GM12891 (cell line): Measurements from ENCODE around the gene CBFA2T2.

ENCODE experiments used
- DNase-seq: peaks from one replicate; pipeline ENCODE4 v3.0.0; 2011; ENCODE audit warnings: low spot score; ENCODE audit not compliant: insufficient read length
- FAIRE-seq: peaks from 2 replicates; lab custom pipeline; 2011; peaks lifted over from hg19 to GRCh38; lab: Jason Lieb, UNC
- PAX5 ChIP-seq: IDR thresholded peaks from 2 replicates; pipeline ENCODE4 v1.6.1; 2011; ENCODE audit warnings: low read length, moderate library complexity, mild to moderate bottlenecking; ENCODE audit not compliant: insufficient read depth, severe bottlenecking
- POLR2A ChIP-seq: IDR thresholded peaks from 2 replicates; pipeline ENCODE4 v1.6.1; 2011; ENCODE audit warnings: low read depth, low read length, control low read depth
- POLR2AphosphoS5 ChIP-seq: IDR thresholded peaks from 2 replicates; pipeline ENCODE4 v1.6.1; 2011; ENCODE audit warnings: low read depth, low read length, control low read depth
- POU2F2 ChIP-seq: IDR thresholded peaks from 2 replicates; pipeline ENCODE4 v1.6.1; 2011; ENCODE audit warnings: low read depth, mild to moderate bottlenecking, control low read depth, low read length, moderate library complexity
- SPI1 ChIP-seq: IDR thresholded peaks from 2 replicates; pipeline ENCODE4 v1.6.1; 2011; ENCODE audit warnings: low read depth, low read length, control low read depth
- TAF1 ChIP-seq: IDR thresholded peaks from 2 replicates; pipeline ENCODE4 v1.6.1; 2011; ENCODE audit warnings: low read depth, low read length, control low read depth

The CBFA2T2 gene

DNA sequence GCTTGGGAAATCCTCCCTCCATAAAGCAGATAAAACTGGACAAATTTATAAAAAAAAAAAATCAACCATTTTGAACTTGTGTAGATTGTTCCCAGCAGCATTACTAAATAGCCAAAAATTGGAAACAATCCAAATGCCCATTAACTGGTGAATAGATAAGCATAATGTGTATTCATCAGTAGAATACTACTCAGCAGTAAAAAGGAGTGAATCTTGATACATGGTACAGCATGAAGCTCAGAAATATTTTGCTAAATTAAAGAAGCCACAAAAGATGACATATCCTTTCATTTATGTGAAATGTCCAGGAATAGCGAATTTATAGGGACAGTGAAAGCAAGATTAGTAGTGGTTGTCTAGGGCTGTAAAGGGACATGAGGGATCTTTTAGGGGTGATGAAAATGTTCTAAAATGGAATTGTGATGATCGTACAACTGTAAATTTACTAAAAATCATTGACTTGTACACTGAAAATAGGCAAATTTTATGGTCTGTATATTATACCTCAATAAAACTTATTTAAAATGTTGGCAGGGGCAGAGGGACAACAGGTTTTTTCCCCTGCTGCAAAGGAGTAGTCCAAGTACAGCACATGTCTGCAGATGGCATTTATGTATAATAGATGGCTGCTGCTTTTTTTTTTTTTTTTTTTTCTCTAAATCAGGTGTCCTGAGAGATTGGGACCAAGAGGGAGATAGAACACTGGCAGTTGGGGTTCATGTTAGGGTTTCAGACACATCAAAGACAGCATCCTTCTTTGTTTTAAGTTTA, 59.5 kb downstream of the CBFA2T2 start:
- TF ChIP-seq POLR2AphosphoS5 (no peak), POU2F2 (no peak), TAF1 (no peak), POLR2A (no peak), PAX5 (no peak), SPI1 (no peak)
- DNase-seq (no peak), FAIRE-seq (no peak)

DNA sequence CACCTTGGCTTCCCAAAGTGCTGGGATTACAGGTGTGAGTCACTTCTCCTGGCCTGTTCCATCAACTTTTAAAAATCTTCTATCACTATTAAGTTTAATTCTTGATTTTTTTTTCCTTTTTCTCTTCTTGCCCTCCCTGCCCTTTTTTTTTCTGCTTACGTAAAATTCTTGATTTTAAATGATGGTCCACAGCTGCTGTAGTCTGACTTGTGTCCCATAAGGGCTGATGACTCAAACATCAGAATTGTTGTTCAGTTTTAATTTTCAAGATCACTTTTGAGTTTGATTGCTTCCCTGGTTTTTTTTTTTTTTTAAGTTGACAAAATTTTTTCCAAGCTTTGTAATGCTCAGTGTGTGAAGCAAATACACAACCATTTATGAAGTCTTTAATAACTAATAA, 61.9 kb downstream of the CBFA2T2 start:
- TF ChIP-seq PAX5 (no peak), TAF1 (no peak), POLR2A (no peak), POLR2AphosphoS5 (no peak), SPI1 (no peak), POU2F2 (no peak)
- FAIRE-seq (no peak), DNase-seq (no peak)

DNA sequence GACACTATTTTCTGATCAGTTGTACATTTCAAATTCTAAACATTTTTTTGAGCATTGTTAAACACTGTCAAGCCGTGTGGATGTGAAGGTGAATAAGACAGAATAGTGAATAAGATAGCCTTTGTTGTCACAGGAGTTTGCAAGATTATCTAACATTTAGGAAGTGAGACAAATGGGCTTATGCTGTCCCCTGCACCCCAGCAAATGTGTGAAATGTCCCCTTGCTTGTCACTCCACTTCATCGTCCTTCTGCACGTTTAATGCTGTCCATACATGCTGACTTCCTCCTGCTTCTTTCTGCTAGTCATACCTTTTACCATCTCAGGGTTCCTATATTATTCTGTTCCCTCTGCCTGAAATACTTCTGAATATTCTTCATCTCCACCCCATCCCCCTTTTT, 62.6 kb downstream of the CBFA2T2 start:
- peak; percentile 70 for TF ChIP-seq SPI1
- no peak for TF ChIP-seq PAX5
- TF ChIP-seq POU2F2 = no peak
- TF ChIP-seq TAF1 = no peak
- TF ChIP-seq POLR2A = no peak
- no peak for TF ChIP-seq POLR2AphosphoS5
- DNase-seq (no peak), FAIRE-seq (peak; percentile 84)

DNA sequence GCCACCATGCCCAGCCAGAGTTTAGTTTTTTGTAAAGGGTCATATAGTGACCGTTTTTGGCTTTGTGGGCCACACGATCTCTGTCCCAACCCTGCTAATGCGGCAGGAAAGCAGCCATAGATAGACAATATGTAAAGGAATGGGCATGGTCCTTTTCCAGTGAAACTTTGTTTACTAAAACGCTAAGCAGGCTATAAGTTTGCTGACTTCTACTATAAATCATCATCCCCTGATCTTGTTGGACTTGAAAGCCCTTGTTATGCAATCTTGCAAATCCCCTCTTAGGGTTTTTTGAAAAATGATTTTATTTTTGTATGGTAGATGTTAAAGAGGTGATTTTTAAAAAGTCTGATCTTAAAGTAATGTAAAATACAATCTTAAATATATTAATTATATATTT, 63.6 kb downstream of the CBFA2T2 start:
- DNase-seq (no peak), FAIRE-seq (no peak)
- TF ChIP-seq TAF1 = no peak
- TF ChIP-seq POLR2A = no peak
- TF ChIP-seq SPI1 = no peak
- no peak for TF ChIP-seq POLR2AphosphoS5
- TF ChIP-seq POU2F2 = no peak
- no peak for TF ChIP-seq PAX5

DNA sequence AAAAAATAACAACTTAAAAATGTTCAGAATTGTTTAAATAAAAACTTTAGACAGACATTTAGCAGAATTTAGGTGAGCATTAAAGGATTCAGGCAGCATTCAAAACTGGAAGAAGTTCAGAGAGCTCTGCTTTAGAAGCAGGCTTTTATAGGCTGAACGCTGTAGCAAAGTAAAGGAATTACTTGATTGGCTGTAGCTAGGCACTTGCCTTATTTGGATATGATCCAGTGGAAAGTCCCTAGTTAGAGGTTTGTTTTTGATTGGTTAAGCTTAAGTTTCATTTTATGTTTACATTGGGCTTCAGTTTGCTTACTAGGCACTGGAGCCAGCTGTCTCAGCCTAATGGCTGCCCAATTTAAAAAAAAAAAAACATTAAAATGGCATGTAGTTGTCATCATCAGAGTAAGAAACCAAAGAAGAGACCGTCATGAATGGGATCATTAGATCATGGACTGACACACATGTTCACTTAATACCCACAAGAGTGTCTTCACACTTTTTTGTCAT, 65.1 kb downstream of the CBFA2T2 start:
- FAIRE-seq (peak; percentile 77), DNase-seq (peak; percentile 46)
- no peak for TF ChIP-seq SPI1
- no peak for TF ChIP-seq TAF1
- peak; percentile 78; the same call in 1 of the 2 replicates for TF ChIP-seq POLR2AphosphoS5
- no peak for TF ChIP-seq POU2F2
- TF ChIP-seq POLR2A = peak; percentile 85
- TF ChIP-seq PAX5 = no peak

DNA sequence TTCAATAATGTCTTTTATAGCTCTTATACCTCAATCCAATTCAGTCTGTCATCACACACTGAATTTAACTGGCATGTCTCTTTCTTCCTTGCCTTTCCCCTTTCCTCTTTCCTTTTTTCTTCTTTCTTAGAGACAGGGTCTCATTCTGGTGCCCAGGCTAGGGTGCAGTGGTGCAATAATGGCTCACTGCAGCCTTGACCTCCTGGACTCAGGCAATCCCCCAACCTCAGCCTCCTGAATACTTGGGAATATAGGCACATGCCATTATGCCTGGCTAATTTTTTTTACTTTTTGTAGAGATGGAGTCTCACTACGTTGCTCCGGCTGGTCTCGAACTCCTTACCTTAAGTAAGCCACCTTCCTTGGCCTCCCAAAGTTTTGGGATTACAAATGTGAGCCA, 65.9 kb downstream of the CBFA2T2 start:
- TF ChIP-seq POLR2A (no peak), PAX5 (no peak), POLR2AphosphoS5 (no peak), SPI1 (no peak), POU2F2 (no peak), TAF1 (no peak)
- FAIRE-seq = no peak
- DNase-seq = no peak

DNA sequence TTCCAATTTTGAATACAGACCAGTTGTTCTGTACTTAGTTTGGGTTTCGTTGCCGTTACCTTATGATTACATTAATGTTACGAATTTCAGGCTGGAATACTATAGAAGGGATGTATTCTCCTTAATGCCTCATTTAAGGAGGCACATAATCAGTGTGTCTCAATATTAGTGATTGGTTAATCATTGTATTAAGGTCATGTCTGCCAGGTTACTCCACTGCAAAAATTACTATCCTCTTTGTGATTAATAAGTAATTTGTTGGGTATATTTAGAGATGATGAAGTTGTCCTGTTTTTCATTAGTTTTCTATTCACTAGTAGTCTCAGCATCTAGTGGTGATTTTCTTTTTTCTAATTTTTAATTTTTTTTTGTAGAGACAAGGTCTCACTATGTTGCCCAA, 66.3 kb downstream of the CBFA2T2 start:
- DNase-seq (no peak), FAIRE-seq (no peak)
- TF ChIP-seq POLR2AphosphoS5 (no peak), POLR2A (no peak), POU2F2 (no peak), SPI1 (no peak), PAX5 (no peak), TAF1 (no peak)

DNA sequence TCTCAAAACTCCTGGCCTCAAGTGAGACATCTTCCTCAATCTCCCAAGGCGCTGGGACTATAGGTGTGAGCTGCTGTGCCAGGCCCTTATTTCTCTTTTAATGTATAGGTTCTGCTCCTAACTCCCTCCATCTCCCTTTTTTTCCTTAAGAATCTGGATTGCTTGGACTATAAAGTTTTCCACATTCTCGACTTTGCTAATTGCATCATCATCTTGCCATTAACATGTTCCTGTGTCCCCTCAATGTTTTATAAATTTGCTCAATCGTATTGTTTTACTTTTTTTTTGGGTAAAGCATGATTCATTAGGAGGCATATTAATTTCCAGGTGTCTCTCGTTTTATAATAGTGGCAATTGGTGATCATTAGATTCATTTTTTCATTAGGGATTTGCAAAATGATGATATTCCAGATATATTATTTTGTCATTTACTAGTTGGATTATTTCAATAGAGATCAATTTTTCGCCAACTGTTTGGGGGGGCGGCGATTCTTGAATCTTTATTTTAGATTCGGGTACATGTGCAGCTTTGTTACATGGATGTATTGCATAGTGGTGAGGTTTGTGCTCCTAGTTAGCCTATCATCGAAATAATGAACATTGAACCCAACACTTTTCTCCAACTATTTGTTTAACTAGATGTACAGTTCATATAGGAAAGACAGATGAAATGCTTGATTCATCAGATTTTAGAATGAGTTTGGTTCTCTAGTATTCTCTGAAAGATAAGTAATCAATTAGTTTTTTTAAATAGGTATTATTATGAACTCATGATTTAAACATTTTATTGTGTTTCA, 68.7 kb downstream of the CBFA2T2 start:
- FAIRE-seq = no peak
- no peak for TF ChIP-seq SPI1
- no peak for TF ChIP-seq POU2F2
- TF ChIP-seq TAF1 = no peak
- TF ChIP-seq PAX5 = no peak
- no peak for TF ChIP-seq POLR2AphosphoS5
- TF ChIP-seq POLR2A = no peak
- DNase-seq = no peak

DNA sequence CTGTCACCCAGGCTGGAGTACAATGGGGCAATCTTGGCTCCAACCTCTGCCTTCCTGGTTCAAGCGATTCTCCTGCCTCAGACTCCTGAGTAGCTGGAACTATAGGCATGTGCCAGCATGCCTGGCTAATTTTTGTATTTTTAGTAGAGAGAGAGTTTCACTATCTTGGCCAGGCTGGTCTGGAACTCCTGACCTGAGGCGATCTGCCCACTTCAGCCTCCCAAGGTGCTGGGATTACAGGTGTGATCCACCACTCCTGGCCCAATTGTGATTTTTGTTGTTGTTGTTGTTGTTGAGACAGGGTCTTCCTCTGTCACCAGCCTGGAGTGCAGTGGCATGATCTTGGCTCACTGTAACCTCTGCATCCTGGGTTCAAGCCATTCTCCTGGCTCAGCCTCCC, 69.3 kb downstream of the CBFA2T2 start:
- no peak for DNase-seq
- TF ChIP-seq POLR2A (no peak), POU2F2 (no peak), POLR2AphosphoS5 (no peak), SPI1 (no peak), TAF1 (no peak), PAX5 (no peak)
- FAIRE-seq = no peak
